ENCODE measurements around the gene HSPA6.
"Not testable (repeated sequence)": the region's sequence is repeated elsewhere in the genome, so short reads cannot be mapped to it uniquely, and the experiment has no call there.

Gene HSPA6

DNA sequence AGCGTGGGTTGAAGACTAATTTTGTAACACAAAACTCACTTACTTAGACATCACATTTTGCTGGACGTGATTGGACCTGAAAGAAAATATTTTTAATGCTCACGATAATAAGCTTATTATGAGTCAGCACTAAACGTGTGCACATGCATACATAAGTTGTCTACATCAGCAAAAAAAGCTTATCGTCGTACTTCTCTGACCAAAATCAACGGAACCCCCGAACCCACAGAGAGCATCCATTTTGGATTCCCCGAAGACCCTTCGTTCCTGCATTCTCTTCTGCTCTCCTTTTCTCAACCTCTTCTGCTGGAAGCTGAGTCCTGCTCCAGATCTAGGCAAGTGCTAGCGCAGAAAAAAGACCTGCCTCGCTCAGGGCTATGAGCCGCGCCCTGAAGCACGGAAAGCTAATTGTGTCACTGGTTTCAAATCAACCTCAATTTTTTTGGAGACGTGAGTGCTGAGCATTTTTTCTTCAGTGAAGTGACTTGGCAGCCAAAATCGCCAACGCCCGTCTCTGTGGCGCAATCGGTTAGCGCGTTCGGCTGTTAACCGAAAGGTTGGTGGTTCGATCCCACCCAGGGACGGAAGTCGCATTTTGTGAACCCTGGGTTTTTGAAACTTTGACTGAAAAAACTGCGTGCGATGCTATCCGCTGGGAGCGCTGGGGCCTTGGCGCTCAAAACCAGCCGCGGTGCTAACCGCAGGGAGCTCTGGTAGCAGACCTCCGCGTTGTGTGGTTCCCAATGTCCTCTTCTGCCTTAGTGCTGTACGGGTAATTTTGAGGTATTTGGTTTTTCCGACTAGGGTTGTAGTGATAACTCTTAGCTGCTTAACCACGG lies 15.6 kb downstream of the HSPA6 start (continued):
- TF ChIP-seq, protein P1, sequence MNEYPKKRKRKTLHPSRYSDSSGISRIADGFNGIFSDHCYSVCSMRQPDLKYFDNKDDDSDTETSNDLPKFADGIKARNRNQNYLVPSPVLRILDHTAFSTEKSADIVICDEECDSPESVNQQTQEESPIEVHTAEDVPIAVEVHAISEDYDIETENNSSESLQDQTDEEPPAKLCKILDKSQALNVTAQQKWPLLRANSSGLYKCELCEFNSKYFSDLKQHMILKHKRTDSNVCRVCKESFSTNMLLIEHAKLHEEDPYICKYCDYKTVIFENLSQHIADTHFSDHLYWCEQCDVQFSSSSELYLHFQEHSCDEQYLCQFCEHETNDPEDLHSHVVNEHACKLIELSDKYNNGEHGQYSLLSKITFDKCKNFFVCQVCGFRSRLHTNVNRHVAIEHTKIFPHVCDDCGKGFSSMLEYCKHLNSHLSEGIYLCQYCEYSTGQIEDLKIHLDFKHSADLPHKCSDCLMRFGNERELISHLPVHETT (tag by site-specific recombination; IDR thresholded peaks at IDR 0.05) = peak; percentile 80
- TF ChIP-seq REPIN1 (tag by site-specific recombination; IDR thresholded peaks at IDR 0.05; ENCODE audit: low read depth) (peak; percentile 50; the same call in 1 of the 2 replicates), ZNF184 (tag by site-specific recombination; IDR thresholded peaks at IDR 0.05) (peak; percentile 84), SP7 (tag by site-specific recombination; IDR thresholded peaks at IDR 0.05) (peak; percentile 89), ZXDB (tag by site-specific recombination; IDR thresholded peaks at IDR 0.05) (peak; percentile 80; the same call in 1 of the 2 replicates)
- TF ChIP-seq, protein P2, sequence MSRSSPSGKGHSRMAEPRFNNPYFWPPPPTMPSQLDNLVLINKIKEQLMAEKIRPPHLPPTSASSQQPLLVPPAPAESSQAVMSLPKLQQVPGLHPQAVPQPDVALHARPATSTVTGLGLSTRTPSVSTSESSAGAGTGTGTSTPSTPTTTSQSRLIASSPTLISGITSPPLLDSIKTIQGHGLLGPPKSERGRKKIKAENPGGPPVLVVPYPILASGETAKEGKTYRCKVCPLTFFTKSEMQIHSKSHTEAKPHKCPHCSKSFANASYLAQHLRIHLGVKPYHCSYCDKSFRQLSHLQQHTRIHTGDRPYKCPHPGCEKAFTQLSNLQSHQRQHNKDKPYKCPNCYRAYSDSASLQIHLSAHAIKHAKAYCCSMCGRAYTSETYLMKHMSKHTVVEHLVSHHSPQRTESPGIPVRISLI (tag by site-specific recombination; IDR thresholded peaks at IDR 0.05) = peak; percentile 100

DNA sequence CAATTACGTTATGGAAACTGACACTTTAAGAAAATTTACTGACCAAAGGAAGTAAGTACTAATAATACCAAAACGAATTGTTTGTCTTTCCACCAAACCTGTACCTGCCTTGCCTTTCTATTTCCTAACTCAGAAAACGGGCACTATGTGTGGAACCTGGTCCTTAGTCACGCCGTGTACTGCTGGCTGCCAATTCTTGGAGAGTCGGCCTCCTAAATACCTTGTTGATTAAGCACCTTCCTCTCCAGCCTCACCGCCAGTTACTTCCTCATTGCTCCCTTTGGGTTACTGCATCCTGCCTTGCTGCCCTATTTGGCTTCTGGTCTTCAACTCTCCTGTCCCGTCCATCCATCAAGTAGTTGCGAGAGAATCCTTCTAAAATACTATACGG lies 16.2 kb downstream of the HSPA6 start:
- H3K36me3 ChIP-seq (ENCODE audit: control insufficient read depth in 2 of 2, insufficient read depth in 1 of 2, low read length in 2 of 2); H3K4me3 ChIP-seq (ENCODE audit: low read depth, low read length); H3K27ac ChIP-seq (ENCODE audit: extremely low read depth, low read depth, low read length); H3K9me3 ChIP-seq (ENCODE audit: control insufficient read depth, insufficient read depth, low read depth, low read length); H3K4me1 ChIP-seq (ENCODE audit: control insufficient read depth, insufficient read depth, low read length): not testable (repeated sequence)
- ChIA-PET CTCF (interaction anchor here (0.6 to 1.0 kb wide), 3 partner anchors 9 to 380 kb away, joined by 3 to 4 read pairs (median 3); no protein-coding TSS in a partner anchor), POLR2A (interaction anchor here (0.6 to 1.1 kb wide), 2 partner anchors 10 to 186 kb away, joined by 3 to 4 read pairs; no protein-coding TSS in a partner anchor)

DNA sequence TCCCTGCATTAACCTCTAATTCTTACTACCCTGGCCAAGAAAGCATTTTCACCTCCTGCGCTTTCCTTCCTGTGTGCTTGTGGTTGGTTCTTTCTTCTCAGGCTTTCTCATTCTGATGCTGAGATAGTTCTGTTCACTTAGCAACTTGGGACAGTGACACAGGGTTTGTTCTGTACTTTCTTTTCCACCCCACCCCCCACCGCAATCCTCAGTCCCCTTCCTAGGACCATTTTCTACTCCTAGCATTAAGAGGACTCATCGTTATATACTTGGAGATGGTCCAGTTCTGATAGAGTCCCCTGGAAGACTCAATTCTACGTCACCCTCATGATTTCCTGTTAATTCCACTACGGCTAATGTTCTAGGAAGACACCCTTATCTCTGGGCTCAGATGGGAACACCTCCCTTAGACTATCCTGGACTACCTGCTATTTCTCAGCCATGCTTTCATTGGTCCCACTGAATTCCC lies 17.8 kb downstream of the HSPA6 start:
- H3K4me3 ChIP-seq (ENCODE audit: low read depth, low read length); H3K9me3 ChIP-seq (ENCODE audit: control insufficient read depth, insufficient read depth, low read depth, low read length); CTCF ChIA-PET; H3K36me3 ChIP-seq (ENCODE audit: control insufficient read depth in 2 of 2, insufficient read depth in 1 of 2, low read length in 2 of 2); H3K27ac ChIP-seq (ENCODE audit: extremely low read depth, low read depth, low read length); POLR2A ChIA-PET; H3K4me1 ChIP-seq (ENCODE audit: control insufficient read depth, insufficient read depth, low read length): not testable (repeated sequence)

DNA sequence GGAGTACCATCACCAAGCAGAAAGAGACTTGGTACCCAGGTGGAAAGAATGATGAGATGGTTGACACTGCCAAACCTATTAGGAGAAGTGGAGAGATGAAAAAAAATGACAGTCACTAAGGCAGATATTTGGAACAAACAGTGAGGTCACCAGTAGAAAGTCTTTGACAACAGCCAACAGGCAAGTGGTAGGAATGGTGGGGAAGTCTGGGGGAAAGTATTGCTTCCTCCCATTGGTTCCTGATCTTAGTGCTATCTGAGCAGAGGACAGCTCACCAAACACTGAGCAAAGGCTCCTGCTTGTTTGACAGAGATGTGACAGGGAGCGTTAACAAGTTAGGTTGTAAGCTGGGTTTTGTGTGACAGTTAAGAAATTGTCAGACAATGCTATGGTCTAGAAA lies 18.8 kb downstream of the HSPA6 start:
- H3K9me3 ChIP-seq (ENCODE audit: control insufficient read depth, insufficient read depth, low read depth, low read length); CTCF ChIA-PET; H3K4me1 ChIP-seq (ENCODE audit: control insufficient read depth, insufficient read depth, low read length); H3K36me3 ChIP-seq (ENCODE audit: control insufficient read depth in 2 of 2, insufficient read depth in 1 of 2, low read length in 2 of 2); H3K27ac ChIP-seq (ENCODE audit: extremely low read depth, low read depth, low read length); H3K4me3 ChIP-seq (ENCODE audit: low read depth, low read length); POLR2A ChIA-PET: not testable (repeated sequence)
- TF ChIP-seq, protein P3, sequence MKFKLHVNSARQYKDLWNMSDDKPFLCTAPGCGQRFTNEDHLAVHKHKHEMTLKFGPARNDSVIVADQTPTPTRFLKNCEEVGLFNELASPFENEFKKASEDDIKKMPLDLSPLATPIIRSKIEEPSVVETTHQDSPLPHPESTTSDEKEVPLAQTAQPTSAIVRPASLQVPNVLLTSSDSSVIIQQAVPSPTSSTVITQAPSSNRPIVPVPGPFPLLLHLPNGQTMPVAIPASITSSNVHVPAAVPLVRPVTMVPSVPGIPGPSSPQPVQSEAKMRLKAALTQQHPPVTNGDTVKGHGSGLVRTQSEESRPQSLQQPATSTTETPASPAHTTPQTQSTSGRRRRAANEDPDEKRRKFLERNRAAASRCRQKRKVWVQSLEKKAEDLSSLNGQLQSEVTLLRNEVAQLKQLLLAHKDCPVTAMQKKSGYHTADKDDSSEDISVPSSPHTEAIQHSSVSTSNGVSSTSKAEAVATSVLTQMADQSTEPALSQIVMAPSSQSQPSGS (tag by site-specific recombination; IDR thresholded peaks at IDR 0.05; ENCODE audit: low read depth) = peak; percentile 31; the same call in 1 of the 2 replicates

DNA sequence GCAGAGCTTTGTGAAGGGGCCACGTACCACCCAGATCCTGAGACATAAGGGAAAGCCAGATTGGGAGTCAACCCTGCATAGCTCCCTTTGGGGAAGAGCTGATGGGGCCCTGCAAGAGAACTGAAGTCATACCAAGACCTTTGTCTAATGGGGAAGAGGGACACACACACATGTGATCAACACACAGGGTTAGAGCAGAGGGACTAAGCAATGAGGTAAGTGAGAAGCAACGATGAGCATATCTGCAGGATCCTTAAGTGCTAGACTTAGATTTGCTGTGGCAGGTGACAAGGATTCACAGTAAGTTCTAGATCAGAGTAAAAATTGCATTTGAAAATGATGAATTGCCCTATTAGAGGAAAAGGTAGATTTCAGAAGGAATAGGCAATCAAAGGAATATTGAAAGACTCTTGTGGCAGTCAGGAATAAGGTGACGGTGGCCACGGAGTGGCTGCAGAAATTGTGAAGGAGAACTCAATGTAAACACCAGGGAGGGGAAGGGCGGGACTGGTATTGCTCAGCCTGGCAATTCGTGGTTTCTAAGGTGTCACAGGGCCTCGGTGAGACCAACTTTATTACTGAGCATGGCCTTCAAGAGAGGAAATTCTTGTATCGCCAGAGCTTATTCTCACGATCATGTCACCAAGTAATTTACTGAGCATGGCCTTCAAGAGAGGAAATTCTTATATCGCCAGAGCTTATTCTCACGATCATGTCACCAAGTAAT lies 20.8 kb downstream of the HSPA6 start:
- H3K4me1 ChIP-seq (ENCODE audit: control insufficient read depth, insufficient read depth, low read length); CTCF ChIA-PET; POLR2A ChIA-PET; H3K27ac ChIP-seq (ENCODE audit: extremely low read depth, low read depth, low read length); H3K4me3 ChIP-seq (ENCODE audit: low read depth, low read length); H3K9me3 ChIP-seq (ENCODE audit: control insufficient read depth, insufficient read depth, low read depth, low read length); H3K36me3 ChIP-seq (ENCODE audit: control insufficient read depth in 2 of 2, insufficient read depth in 1 of 2, low read length in 2 of 2): not testable (repeated sequence)

DNA sequence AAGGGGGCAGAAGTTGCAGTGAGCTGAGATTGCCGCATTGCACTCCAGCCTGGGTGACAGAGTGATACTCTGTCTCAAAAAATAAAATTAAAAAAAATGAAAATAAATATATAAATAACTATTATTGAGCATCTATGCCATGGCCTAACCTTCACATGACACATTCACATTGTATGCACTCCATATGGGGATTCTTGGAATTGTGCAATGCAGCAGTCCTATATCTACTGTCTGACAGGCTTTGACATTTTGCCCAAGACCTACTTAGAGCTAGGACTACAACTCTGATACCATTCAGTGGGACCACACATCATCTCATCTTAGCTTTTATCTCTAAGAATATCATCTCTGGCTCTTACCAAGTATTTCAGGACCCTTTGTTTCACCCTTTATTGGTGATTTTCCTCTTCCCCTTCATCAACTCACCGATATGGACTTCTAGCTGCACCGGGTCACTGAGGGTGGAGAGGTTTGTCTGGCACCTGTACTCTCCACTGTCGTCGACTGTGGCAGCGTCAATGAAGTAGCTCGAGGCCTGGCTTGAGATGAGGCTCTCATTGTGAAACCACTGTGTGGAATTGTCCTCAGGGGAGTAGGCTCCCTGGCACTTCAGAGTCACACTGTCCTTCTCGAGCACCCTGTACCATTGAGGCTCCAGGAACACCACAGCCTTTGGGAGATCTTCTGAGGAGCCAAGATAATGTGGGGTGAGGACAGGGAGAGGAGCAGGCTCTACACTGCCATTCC lies 23.8 kb downstream of the HSPA6 start:
- H3K4me3 ChIP-seq (ENCODE audit: low read depth, low read length); CTCF ChIA-PET; H3K4me1 ChIP-seq (ENCODE audit: control insufficient read depth, insufficient read depth, low read length); H3K27ac ChIP-seq (ENCODE audit: extremely low read depth, low read depth, low read length); POLR2A ChIA-PET; H3K36me3 ChIP-seq (ENCODE audit: control insufficient read depth in 2 of 2, insufficient read depth in 1 of 2, low read length in 2 of 2); H3K9me3 ChIP-seq (ENCODE audit: control insufficient read depth, insufficient read depth, low read depth, low read length): not testable (repeated sequence)

DNA sequence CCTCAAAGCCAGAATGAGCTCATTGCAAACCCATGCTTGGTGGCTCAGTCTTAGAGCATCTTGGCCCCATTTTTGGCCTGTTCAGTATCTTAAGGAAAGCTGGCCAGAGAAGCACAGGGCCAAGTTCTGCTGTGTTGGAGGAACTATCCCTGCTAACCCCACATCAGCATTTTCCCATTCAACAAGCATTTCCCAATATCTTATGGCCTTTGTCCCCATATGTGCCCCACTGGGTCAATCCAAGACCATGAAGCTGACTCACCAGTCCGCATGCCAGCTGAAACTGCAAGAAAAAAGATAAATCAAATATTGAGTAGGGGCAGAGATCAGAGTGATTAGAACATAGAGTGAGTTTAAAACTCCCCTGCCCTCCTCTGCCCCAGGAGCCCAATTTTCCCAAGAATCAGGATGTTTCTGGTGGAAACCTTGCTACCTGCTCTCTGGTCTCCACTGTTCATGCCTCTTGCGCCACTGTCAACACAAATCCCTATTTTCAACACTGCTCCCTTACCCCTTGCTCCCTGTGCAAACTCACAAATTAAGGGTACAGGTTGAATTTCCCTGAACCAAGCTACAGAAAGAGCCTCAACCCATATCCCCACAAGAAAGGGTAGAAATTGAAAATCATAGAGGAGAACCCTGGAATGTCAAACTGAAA lies 24.5 kb downstream of the HSPA6 start:
- H3K36me3 ChIP-seq (ENCODE audit: control insufficient read depth in 2 of 2, insufficient read depth in 1 of 2, low read length in 2 of 2); H3K4me1 ChIP-seq (ENCODE audit: control insufficient read depth, insufficient read depth, low read length); H3K4me3 ChIP-seq (ENCODE audit: low read depth, low read length); POLR2A ChIA-PET; H3K9me3 ChIP-seq (ENCODE audit: control insufficient read depth, insufficient read depth, low read depth, low read length); CTCF ChIA-PET; H3K27ac ChIP-seq (ENCODE audit: extremely low read depth, low read depth, low read length): not testable (repeated sequence)
